ENCODE results near the gene WWTR1. TPM values are rescaled to one million over a fixed set of nuclear protein-coding genes. Genes with fewer than 3 reads are reported as not detected.

Gene WWTR1
- total RNA-seq, 1 experiment from 2014 or later: 197 TPM

DNA sequence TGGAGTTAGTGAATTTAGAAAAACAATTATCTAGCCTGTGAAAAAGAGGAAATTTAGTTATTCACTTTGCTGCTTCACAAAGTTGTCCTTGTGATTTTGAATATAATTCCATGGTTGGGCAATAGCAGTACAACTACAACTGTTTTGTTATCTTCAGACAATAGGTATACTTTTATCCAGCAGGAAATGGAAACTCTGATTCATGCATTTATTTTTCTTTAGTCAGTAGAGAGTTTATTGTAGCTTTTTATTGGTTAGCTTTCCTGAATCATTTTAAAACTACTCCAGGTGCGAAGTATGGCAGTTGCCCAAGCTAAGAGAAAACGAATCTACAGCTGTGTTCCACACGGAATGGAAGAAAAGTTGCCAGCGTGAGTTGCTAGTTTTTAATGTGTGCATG, 103.0 kb downstream of the WWTR1 start:
- DNase-seq (ENCODE audit: low read depth): peak; percentile 80
- in situ Hi-C loops (cut with HindIII; ENCODE audit: low pct_unique_long_range_greater_than_20kb, low sequenced_read_pairs): no loop called here

DNA sequence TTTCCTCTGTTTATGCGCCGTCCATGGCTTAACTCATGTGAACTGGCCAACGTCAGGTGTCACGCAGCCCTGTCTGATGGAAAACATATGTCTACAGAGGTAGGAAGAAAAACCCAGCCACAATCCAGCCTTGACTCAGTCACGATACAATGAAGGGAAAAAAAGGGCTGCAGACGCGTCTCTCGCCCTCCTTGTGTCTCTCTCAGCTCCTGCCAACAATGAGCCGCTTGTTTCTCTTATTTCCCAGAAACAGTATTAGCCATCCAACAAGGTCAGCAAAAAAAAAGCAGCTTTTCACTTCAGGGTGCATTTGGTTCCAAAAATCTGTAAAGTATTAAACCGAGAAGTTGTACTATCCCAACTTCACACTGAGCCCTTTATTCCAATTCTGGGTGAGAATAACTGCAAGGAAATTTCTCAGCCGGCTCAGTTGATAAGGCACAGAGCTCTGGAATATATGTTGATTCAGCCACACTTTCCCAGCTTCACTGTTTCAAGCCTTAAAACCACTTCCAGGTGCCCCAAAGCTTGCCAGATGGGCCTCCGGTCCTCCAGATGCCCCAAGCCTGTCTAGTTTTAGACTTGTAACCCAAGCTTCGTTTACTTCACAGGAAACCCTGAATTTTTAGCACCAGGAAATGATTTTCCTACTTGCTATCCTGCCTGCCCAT, 103.9 kb downstream of the WWTR1 start:
- in situ Hi-C loops (cut with HindIII; ENCODE audit: low pct_unique_long_range_greater_than_20kb, low sequenced_read_pairs): no loop called here
- DNase-seq (ENCODE audit: low read depth): no peak

DNA sequence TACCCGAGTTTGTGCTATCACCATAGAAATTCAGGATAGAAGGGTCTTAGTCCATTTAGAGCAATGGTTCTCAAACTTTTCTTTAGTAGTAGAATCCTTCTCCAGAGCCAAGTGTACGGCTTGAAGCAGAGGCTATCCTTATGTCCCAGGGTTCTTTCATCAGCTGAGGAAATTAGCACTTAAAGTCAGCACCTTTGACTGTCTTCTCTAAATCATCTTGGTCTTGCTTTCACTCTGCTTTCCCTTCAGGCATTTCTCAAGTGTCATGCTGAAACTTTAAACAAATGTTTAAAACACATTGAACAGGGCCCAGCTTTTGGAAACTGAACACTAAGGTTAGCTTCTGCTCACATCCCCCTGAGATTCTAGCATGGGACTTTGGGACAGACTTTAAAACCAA, 105.1 kb downstream of the WWTR1 start:
- in situ Hi-C loops (cut with HindIII; ENCODE audit: low pct_unique_long_range_greater_than_20kb, low sequenced_read_pairs): no loop called here
- no peak for DNase-seq (ENCODE audit: low read depth)

DNA sequence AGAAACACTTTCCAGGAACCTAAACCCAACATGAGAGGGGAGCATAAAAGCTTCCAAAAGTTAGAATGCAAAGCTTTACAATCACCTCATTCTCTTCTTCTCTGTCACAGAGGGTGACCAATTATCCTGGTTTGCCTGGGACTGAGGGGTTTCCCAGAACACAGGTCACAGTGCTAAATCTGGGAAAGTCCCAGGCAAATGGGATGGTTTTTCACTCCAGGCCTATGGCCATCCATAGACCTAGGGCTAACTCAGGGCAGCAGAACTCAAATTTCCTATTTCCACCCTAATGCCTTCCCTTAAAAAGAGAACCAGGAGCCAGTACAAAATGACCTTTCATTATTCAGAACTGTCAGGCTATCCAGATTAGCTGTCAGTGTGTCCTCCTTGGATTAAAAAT, 106.3 kb downstream of the WWTR1 start:
- DNase-seq (ENCODE audit: low read depth): no peak
- in situ Hi-C loops (cut with HindIII; ENCODE audit: low pct_unique_long_range_greater_than_20kb, low sequenced_read_pairs): no loop called here

DNA sequence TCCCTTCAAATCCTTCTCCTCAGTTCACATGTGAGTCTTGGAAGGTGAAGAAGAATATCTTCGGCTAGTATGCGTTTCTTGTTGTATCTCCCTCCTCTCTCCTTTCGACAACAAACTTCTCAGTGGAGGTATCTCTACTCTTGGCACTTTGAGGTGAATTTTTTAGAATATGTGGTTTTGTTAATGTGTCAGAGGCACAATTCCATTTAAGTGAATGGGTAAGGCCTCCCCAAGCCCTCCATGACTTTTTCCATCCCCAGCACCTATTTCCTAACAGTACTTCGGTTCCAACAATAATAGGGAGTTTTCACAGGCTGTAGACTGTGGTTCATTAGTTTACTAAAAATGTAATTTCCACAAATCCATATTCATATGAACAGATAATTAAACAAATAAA, 109.2 kb downstream of the WWTR1 start:
- no peak for DNase-seq (ENCODE audit: low read depth)
- in situ Hi-C loops (cut with HindIII; ENCODE audit: low pct_unique_long_range_greater_than_20kb, low sequenced_read_pairs): no loop called here

DNA sequence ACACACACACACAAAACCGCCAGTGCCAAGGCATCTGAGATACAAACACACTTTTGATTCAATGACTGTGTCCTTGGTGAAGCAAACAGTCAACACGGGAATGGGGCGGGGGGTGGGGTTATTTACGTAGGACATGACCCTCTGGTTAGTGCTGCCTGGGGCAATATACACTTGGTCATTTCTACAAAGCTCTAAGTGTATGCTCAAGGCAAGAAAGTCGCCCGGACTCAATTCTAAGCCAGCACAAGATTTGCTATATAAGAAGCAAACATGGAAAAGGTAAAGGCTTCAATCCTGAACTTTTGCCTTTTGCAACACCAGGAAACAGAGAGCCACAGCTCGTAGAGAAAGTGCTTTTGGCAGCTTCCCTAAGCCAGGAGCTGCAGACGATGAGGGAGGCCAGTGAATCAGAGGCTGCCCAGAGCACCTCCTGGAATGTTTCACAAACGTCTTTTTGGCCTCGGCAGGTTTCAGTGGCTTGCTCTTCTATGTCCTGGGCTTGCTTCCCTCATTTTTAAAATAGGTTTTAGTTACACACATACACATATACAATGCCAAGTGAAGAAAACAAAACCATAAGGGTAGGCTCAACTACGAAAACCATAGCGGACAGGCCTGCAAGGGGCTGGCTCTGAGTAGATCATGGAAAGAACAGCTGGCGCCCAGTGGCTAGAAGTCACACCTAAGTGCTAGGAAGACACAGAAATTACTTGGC, 109.7 kb downstream of the WWTR1 start:
- in situ Hi-C loops (cut with HindIII; ENCODE audit: low pct_unique_long_range_greater_than_20kb, low sequenced_read_pairs): no loop called here
- peak; percentile 74 for DNase-seq (ENCODE audit: low read depth)

DNA sequence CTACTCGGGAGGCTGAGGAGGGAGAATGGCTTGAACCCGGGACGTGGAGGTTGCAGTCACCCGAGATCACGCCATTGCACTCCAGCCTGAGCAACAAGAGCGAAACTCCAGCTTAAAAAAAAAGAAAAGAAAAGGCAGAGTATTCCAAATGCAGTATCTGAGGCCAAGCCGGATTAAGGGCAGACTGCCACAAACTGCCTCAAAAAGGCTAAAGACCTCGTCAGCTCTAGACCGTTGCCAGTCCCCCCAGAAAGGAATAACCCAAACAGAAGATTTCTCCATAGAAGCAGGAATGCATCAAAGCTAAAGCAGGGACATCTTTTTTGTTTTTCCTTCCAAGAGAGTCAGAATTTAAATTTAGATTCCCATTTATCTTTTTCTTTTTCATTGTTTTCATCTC, 110.4 kb downstream of the WWTR1 start:
- in situ Hi-C loops (cut with HindIII; ENCODE audit: low pct_unique_long_range_greater_than_20kb, low sequenced_read_pairs): no loop called here
- DNase-seq (ENCODE audit: low read depth): no peak

DNA sequence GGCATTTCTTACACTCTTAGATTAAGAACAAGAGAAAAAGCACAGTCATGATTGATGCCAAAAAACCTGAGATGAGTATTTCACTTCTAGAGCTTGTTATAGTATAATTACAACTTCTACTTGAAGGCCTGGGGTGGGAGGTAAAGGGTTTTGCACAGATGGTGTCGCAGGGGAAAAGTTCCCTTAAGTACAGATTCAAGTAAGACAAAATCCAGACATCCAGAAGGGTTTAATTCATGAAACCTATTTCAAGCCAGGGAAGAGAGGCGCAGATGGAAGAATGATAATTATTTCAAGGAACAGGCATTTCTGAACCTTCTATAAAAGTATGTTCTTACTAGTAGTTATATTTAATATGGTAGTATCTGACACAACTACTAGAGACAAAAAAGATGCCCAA, 112.8 kb downstream of the WWTR1 start:
- in situ Hi-C loops (cut with HindIII; ENCODE audit: low pct_unique_long_range_greater_than_20kb, low sequenced_read_pairs): no loop called here

DNA sequence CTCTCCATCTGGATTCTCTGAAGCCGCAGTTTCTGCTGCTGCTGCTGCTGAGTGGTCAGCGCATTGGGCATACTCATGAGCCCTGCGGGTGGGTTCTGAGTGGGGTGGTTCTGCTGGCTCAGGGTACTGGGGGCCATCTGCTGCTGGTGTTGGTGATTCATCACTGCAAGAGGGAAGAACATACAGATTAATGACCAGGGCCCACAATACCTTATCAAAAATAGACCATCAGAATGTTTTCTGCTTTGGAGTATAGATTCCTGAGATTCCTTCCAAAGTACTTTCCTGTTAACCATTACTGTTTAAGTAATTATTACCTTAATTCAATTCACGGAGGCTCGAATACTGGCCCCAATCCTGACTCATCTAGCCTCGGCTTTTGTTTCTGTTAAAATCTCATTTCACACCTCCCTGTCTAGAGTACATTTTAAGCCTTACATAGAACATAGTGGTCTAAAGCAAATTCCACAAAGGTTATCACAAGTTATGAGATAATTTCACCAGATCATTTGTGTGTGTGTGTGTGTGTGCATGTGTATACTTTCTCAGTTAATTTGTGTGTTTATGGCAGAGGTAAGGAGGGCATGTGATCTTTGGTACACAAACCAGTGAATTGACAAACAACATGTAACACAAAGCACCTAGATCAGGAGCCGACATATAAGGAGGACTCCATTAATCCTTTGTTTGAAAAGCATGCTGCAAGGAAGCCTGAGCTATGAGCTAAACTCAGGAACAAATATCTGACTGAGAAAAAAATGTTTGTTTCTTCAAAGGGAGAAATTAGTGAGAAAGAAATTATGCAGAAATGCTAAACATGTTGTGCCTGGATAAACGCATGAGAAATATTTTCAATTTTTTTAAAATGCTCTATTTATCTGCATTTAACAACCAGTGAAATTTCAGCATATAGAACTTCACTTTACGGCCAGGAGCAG, 115.2 kb downstream of the WWTR1 start:
- in situ Hi-C loops (cut with HindIII; ENCODE audit: low pct_unique_long_range_greater_than_20kb, low sequenced_read_pairs): no loop called here
- DNase-seq (ENCODE audit: low read depth): peak; percentile 93

More for the DNA sequence above, 112.8 kb downstream of the WWTR1 start:
- DNase-seq (ENCODE audit: low read depth): no peak

DNA sequence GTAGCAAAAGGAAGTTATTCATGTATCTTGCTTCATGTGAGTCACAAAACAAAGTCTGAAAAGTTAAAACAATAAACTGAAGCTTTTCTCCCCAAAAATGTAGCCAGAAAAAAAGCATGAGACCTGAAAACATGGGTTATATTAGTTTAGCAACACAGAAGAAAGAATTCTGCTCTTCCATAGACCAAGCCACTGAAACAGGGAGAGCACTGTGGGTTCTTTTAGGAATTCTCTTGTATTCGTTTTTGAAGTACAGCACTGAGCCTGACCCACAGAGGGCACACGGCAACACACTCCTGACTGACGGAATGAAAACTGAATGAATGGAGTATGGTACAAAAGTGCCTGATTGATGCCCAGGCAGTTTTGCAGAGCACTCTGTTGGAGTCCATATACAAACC, 116.7 kb downstream of the WWTR1 start:
- peak; percentile 67 for DNase-seq (ENCODE audit: low read depth)
- in situ Hi-C loops (cut with HindIII; ENCODE audit: low pct_unique_long_range_greater_than_20kb, low sequenced_read_pairs): no loop called here

DNA sequence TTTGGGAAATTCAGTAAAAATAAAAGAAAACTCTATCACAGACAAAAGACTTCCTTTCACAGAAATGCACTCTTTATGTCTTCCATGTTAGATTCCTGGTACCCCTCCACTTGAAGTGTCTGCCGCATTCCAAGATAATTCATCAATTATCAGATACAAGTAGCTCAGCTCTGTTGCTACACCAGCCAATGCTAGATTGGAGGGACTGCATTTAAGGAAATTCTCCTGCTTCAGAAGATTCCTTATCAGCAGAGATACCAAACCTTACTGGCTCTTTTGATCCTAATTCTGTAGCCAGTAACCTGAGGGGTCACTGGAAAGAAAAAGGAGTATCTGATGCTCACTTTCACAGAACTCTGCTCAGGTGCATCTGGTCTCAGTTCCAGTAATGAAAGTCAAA, 119.5 kb downstream of the WWTR1 start:
- DNase-seq (ENCODE audit: low read depth): no peak
- in situ Hi-C loops (cut with HindIII; ENCODE audit: low pct_unique_long_range_greater_than_20kb, low sequenced_read_pairs): no loop called here

DNA sequence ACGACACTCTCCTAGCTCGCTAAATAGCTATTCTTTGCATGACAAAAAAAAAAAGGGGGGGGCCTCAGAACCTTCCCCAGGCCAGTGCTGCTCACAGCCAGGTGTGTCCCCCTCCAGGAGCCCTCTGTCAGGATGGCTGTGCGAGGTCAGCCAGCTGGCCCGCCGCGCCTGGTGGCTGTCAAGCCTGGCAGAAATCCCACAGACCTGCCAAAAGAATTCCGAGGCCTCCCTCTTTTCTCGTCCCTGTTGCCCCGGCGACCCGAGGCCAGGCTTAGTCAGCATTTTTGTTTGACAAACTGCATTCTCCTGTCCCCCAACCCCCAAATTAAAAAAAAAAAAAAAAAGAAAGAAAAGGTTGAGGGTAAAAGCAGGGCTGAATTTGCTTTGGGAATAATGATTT, 121.4 kb downstream of the WWTR1 start:
- in situ Hi-C loops (cut with HindIII; ENCODE audit: low pct_unique_long_range_greater_than_20kb, low sequenced_read_pairs): no loop called here
- peak; percentile 41 for DNase-seq (ENCODE audit: low read depth)

DNA sequence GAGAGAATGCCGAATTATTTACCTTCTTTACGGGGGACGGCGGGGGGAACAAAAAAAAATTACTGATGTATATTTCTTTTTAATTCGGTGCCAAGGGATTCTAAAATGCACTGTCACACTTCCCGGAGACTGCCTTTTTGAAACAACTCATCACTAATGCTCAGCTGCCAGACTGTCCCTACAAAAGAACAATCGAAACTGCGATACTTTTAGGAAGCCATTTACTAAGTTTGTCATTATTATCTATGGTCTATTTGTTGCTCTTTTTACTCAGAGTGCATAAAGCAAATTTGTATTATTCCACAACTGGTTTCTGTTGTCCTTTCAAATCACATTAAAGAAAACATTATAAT, 122.5 kb downstream of the WWTR1 start:
- in situ Hi-C loops (cut with HindIII; ENCODE audit: low pct_unique_long_range_greater_than_20kb, low sequenced_read_pairs): no loop called here
- no peak for DNase-seq (ENCODE audit: low read depth)

DNA sequence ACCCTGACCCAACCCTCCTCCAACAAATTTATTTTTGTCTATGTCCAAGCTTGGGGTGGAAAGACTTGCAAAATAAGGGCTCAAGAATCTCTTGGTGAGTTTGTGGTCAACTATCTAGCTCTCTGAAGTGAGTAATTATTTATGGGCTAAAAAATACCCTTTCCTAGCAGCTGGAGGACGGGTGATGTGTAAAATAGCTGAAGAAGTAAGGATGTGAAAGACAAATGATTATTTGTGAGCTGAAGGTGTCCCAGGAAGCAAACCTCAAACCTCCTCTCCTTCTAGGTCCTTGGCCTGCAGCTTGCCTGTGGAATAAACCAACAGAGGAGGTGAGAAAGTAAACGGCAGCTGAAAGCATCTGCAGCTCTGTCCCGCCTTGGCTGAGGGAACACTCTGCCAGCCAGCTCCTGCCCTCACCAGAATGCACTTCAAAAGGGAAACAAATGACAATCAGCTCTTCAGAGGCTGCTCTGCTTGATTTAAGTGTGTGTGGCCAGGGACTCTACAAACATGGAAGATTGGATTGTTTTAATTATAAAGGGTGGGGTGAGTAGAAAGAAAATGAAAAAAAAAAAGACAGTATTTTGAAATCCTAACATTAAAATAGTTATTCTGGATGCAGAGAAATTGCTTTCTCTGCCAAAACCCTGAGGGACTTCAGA, 123.0 kb downstream of the WWTR1 start:
- no peak for DNase-seq (ENCODE audit: low read depth)
- in situ Hi-C loops (cut with HindIII; ENCODE audit: low pct_unique_long_range_greater_than_20kb, low sequenced_read_pairs): no loop called here

DNA sequence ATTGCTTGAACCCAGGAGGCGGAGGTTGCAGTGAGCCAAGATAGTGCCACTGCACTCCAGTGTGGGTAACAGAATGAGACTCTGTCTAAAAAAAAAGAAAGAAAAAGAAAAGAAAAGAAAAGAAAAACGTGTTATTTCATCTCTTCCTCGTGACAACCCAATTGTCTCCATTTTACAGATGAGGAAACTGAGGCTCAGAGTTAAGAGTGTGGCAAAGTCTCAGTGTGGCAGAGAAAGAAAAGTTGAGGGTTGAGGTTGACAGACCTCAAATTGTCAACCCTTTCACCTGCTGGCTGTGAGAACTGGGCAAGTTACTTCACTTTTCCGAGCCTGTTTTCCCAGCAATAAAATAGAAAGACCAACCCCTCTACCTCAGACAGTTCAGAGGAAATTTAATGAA, 123.7 kb downstream of the WWTR1 start:
- in situ Hi-C loops (cut with HindIII; ENCODE audit: low pct_unique_long_range_greater_than_20kb, low sequenced_read_pairs): no loop called here

DNA sequence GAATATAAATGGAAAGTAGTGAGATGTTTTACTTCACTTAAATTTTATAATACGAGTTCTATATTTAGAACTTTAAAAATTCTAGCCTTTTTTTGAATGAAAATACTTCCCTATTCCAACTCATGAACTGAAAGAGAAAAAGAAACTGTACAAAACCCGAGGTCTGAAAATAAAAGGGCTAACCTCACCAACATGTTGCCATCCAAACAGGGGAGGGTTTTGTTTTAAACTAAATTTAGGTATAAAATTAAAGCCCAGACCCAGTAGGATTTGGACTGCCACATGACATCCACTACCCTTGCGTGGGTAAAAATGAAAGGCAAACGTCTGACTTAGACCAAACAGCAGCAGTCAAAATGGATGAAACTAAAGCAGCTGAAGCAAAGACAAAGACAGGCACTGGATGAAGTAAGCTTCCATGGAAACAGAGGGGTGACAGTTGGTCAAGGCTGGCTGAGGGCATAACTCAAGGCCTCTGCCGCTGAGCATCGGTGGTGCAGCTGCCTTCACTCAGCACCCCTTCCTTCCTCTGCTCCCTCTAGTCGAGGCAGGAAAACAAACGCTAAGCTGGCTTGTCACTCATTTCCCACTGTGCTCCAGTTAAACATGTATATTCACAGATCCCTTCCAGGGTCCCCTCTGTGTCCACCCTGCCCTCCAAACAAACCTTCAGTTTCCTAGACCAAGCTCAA, 125.2 kb downstream of the WWTR1 start:
- in situ Hi-C loops (cut with HindIII; ENCODE audit: low pct_unique_long_range_greater_than_20kb, low sequenced_read_pairs): no loop called here
- no peak for DNase-seq (ENCODE audit: low read depth)

More for the DNA sequence above, 123.7 kb downstream of the WWTR1 start:
- no peak for DNase-seq (ENCODE audit: low read depth)

DNA sequence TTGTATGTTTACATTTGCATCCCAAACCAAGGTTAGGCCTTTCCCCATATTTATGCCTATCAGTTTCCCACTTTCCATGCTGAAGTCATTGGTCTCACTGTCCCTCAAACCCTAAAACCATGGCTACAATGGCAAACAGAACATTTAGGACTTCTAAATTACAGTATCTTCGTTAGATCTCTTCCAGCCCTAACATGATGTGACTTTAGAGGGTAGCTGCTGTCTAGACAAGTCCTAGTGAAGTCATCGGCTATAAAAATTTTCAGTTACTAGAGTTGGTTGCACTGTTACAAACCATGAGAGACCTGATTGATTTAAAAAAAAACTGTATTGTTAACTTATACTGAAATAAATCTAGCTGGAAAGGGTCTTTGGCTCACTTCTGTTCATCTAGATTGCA, 128.7 kb downstream of the WWTR1 start:
- in situ Hi-C loops (cut with HindIII; ENCODE audit: low pct_unique_long_range_greater_than_20kb, low sequenced_read_pairs): no loop called here
- DNase-seq (ENCODE audit: low read depth): no peak

DNA sequence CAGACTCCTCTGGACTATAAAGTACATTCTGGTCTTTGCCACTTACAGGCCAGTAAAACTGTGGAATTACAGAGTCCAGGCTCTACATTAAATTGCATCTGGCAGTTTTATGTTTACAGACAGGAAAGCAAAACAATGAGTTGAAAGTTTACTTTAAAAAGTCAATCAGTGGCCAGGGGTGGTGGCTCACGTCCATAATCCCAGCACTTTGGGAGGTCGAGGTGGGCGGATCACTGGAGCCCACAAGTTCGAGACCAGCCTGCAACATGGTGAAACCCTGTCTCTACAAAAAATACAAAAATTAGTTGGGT, 129.5 kb downstream of the WWTR1 start:
- DNase-seq (ENCODE audit: low read depth): peak; percentile 55
- in situ Hi-C loops (cut with HindIII; ENCODE audit: low pct_unique_long_range_greater_than_20kb, low sequenced_read_pairs): no loop called here
